Activated B cell treated with CpG ODN at 0.5 μM for 24 hours (primary cell): ENCODE results near the gene TANGO2. TPM values are rescaled to one million over a fixed set of nuclear protein-coding genes. Genes with fewer than 3 reads are reported as not detected.

Experiments used
- ATAC-seq: fragments of 200-7000 bp; cut with Tn5 transposase; one replicate; pipeline ENCODE4 v1.10.0; 2021; ENCODE audit warnings: low read depth, mild to moderate bottlenecking, moderate library complexity
- CTCF ChIA-PET: fragments of 350-600 bp; sonication (Branson Sonifier 250); formaldehyde crosslinking; loops from one replicate; lab custom pipeline; 2021; ENCODE audit warnings: antibody characterized with exemption; lab: Charles Lee
- POLR2A ChIA-PET: fragments of 350-600 bp; sonication (Branson Sonifier 250); formaldehyde crosslinking; loops from one replicate; lab custom pipeline; 2021; ENCODE audit warnings: antibody characterized with exemption; lab: Charles Lee
- DNase-seq: peaks from one replicate; pipeline ENCODE4 v3.0.0; 2022
- H3K27ac Mint-ChIP-seq: one replicate; pipeline ENCODE4 v1.8.0; 2020; ENCODE audit warnings: mixed read lengths
- H3K27me3 Mint-ChIP-seq: one replicate; pipeline ENCODE4 v1.8.0; 2021; ENCODE audit warnings: mixed read lengths
- H3K36me3 Mint-ChIP-seq: one replicate; pipeline ENCODE4 v1.8.0; 2021; ENCODE audit warnings: low read depth, mixed read lengths
- H3K4me1 Mint-ChIP-seq: one replicate; pipeline ENCODE4 v1.8.0; 2021; ENCODE audit warnings: mixed read lengths
- H3K4me3 Mint-ChIP-seq: one replicate; pipeline ENCODE4 v1.8.0; 2020; ENCODE audit warnings: mild to moderate bottlenecking, mixed read lengths
- H3K9me3 Mint-ChIP-seq: one replicate; pipeline ENCODE4 v1.8.0; 2020; ENCODE audit warnings: mixed read lengths
- CTCF ChIP-seq: fragments of 200-600 bp; IDR thresholded peaks from one replicate; pipeline ENCODE4 v1.8.0; 2022; ENCODE audit warnings: antibody characterized with exemption, mild to moderate bottlenecking
- intact Hi-C: fragments of 100-400 bp; cut with micrococcal nuclease; formaldehyde crosslinking; loops from one replicate; pipeline ENCODE4 v1.15.1; 2024
- total RNA-seq: library from RNA; stranded (reverse); gene quantifications from 2 replicates; pipeline ENCODE4 v1.2.3, GENCODE V29; 2022

TANGO2 gene
- total RNA-seq, 1 donor from 2014 or later, result 47.2 TPM

- intact Hi-C loops, result no loop called here
- ChIA-PET CTCF (no interaction called here), POLR2A (interaction anchor here (0.6 kb wide), 1 partner anchor 11 kb away, joined by 3 read pairs; no protein-coding TSS in a partner anchor)
- H3K27ac Mint-ChIP-seq, result no peak overlapping the region
- peaks cover 86% of the 10 kb centered on the region for H3K36me3 Mint-ChIP-seq
- no peaks in the 10 kb centered on the region for H3K4me1 Mint-ChIP-seq
- DNase-seq (no peak), ATAC-seq (no peak)
- H3K4me3 Mint-ChIP-seq, result no peak overlapping the region
- TF ChIP-seq CTCF, result no peak
- no peaks in the 10 kb centered on the region for H3K9me3 Mint-ChIP-seq
- H3K27me3 Mint-ChIP-seq, result no peaks in the 10 kb centered on the region
Observed at GRCh38 chr22:20089226-20089976, 68.5 kb downstream of the TANGO2 start.

GRCh38 chr22:20089977-20090729 is 69.2 kb downstream of the TANGO2 start:
- POLR2A ChIA-PET, result no interaction called here
- Mint-ChIP-seq H3K9me3 (no peaks in the 10 kb centered on the region), H3K27me3 (no peaks in the 10 kb centered on the region), H3K36me3 (peaks cover 93% of the 10 kb centered on the region), H3K4me3 (no peak overlapping the region), H3K4me1 (no peaks in the 10 kb centered on the region), H3K27ac (no peak overlapping the region)
- intact Hi-C loops, result no loop called here
- ATAC-seq (no peak), DNase-seq (no peak)
- CTCF ChIA-PET, result no interaction called here
- no peak for TF ChIP-seq CTCF

- Mint-ChIP-seq H3K9me3 (no peaks in the 10 kb centered on the region), H3K27ac (no peak overlapping the region), H3K27me3 (no peaks in the 10 kb centered on the region), H3K4me1 (no peaks in the 10 kb centered on the region), H3K36me3 (peaks cover 95% of the 10 kb centered on the region), H3K4me3 (no peak overlapping the region)
- DNase-seq, result no peak
- ATAC-seq, result no peak
- ChIA-PET CTCF (no interaction called here), POLR2A (no interaction called here)
- intact Hi-C loops, result no loop called here
- TF ChIP-seq CTCF, result no peak
Observed at GRCh38 chr22:20090730-20091240, 69.9 kb downstream of the TANGO2 start.

- CTCF ChIA-PET, result no interaction called here
- Mint-ChIP-seq H3K9me3 (peaks cover 2% of the 10 kb centered on the region), H3K4me3 (no peak overlapping the region), H3K4me1 (no peaks in the 10 kb centered on the region), H3K36me3 (peaks cover 94% of the 10 kb centered on the region), H3K27me3 (no peaks in the 10 kb centered on the region), H3K27ac (no peak overlapping the region)
- intact Hi-C loops, result no loop called here
- DNase-seq, result no peak
- TF ChIP-seq CTCF, result no peak
- ATAC-seq, result no peak
- POLR2A ChIA-PET, result no interaction called here
Observed at GRCh38 chr22:20091690-20092476, 71.0 kb downstream of the TANGO2 start.
